IMR-90 (cell line): ENCODE measurements around the gene CTIF. TPM values are rescaled to one million over a fixed set of nuclear protein-coding genes. Genes with fewer than 3 reads are reported as not detected.

Source experiments
- ATAC-seq: fragments of 200-7000 bp; cut with Tn5 transposase; 2 replicates; pipeline ENCODE4 v1.9.1; 2020; ENCODE audit warnings: low read depth, mild to moderate bottlenecking, moderate library complexity
- BruUV-seq: library from RNA; stranded (reverse); fragments of 400-500 nt; replicated peaks from 2 replicates; lab custom pipeline; 2021; lab: Mats Ljungman, UMichigan
- CTCF ChIA-PET: fragments of 300-600 bp; formaldehyde crosslinking; extraction: SDS; loops from one replicate; lab custom pipeline; 2021; ENCODE audit warnings: antibody characterized with exemption; lab: Yijun Ruan, JAX
- POLR2A ChIA-PET: fragments of 300-600 bp; sonication (Branson Sonifier 250); formaldehyde crosslinking; loops from one replicate; lab custom pipeline; 2022; ENCODE audit warnings: antibody characterized with exemption; ENCODE audit not compliant: unreplicated experiment; lab: Charles Lee
- DNase-seq: peaks from one replicate; pipeline ENCODE4 v3.0.0; 2013
- H2AFZ ChIP-seq: replicated peaks from 2 replicates; pipeline ENCODE3; 2013; ENCODE audit warnings: low read length, mild to moderate bottlenecking; ENCODE audit not compliant: poor library complexity
- H2AK5ac ChIP-seq: 2 replicates; pipeline ENCODE4 v1.6.1; 2013; ENCODE audit warnings: low read depth, low read length, inconsistent platforms
- H2AK9ac ChIP-seq: replicated peaks from 2 replicates; pipeline ENCODE3; 2013; ENCODE audit warnings: mild to moderate bottlenecking, low read depth, low read length, moderate library complexity; ENCODE audit not compliant: poor library complexity
- H2BK120ac ChIP-seq: 2 replicates; pipeline ENCODE4 v1.6.1; 2013; ENCODE audit warnings: low read depth, low read length, inconsistent platforms
- H2BK15ac ChIP-seq: 3 replicates; pipeline ENCODE4 v1.6.1; 2013; ENCODE audit warnings: low read depth, low read length, inconsistent platforms
- H2BK20ac ChIP-seq: 2 replicates; pipeline ENCODE4 v1.6.1; 2013; ENCODE audit warnings: low read depth, mild to moderate bottlenecking, inconsistent platforms, low read length, moderate library complexity
- H2BK5ac ChIP-seq: 2 replicates; pipeline ENCODE4 v1.6.1; 2013; ENCODE audit warnings: mild to moderate bottlenecking, low read depth, low read length, inconsistent platforms; ENCODE audit not compliant: poor library complexity, severe bottlenecking
- H3K14ac ChIP-seq: replicated peaks from 2 replicates; pipeline ENCODE4 v1.6.1; 2013; ENCODE audit warnings: low read depth, low read length, inconsistent platforms
- H3K18ac ChIP-seq: 2 replicates; pipeline ENCODE4 v1.6.1; 2013; ENCODE audit warnings: low read depth, low read length, control low read depth
- H3K23ac ChIP-seq: 2 replicates; pipeline ENCODE4 v1.6.1; 2013; ENCODE audit warnings: low read depth, low read length, inconsistent platforms
- H3K27ac ChIP-seq: 2 replicates; pipeline ENCODE4 v1.5.1; 2013; ENCODE audit warnings: mild to moderate bottlenecking, control low read depth, low read length; ENCODE audit not compliant: insufficient read depth
- H3K27me3 ChIP-seq: 2 replicates; pipeline ENCODE4 v1.6.1; 2013; ENCODE audit warnings: low read length; ENCODE audit not compliant: control insufficient read depth, insufficient read depth
- H3K36me3 ChIP-seq: 2 replicates; pipeline ENCODE4 v1.6.1; 2013; ENCODE audit warnings: low read length, mixed read lengths; ENCODE audit not compliant: control insufficient read depth, insufficient read depth
- H3K4ac ChIP-seq: 2 replicates; pipeline ENCODE4 v1.6.1; 2013; ENCODE audit warnings: low read depth, low read length, inconsistent platforms
- H3K4me1 ChIP-seq: 2 replicates; pipeline ENCODE4 v1.6.1; 2013; ENCODE audit warnings: low read length, mixed read lengths; ENCODE audit not compliant: control insufficient read depth, insufficient read depth
- H3K4me2 ChIP-seq: 2 replicates; pipeline ENCODE4 v1.6.1; 2013; ENCODE audit warnings: low read depth, mild to moderate bottlenecking, control low read depth, low read length, moderate library complexity
- H3K4me3 ChIP-seq: 2 replicates; pipeline ENCODE4 v1.5.1; 2013; ENCODE audit warnings: low read depth, mild to moderate bottlenecking, control low read depth, low read length, moderate library complexity; ENCODE audit not compliant: insufficient read depth
- H3K56ac ChIP-seq: 2 replicates; pipeline ENCODE4 v1.6.1; 2013; ENCODE audit warnings: low read length, inconsistent platforms; ENCODE audit not compliant: insufficient read depth; ENCODE audit errors: extremely low read depth
- H3K79me1 ChIP-seq, 2 experiments: 2 replicates each; pipeline ENCODE4 v1.6.1; 2013; ENCODE audit warnings: low read length in 2 of 2, inconsistent platforms in 1 of 2, low read depth in 1 of 2
- H3K9ac ChIP-seq: 2 replicates; pipeline ENCODE4 v1.6.1; 2013; ENCODE audit warnings: low read depth, low read length, control low read depth
- H3K9me1 ChIP-seq: 2 replicates; pipeline ENCODE4 v1.6.1; 2013; ENCODE audit warnings: low read length, inconsistent platforms; ENCODE audit not compliant: insufficient read depth
- H3K9me3 ChIP-seq: 2 replicates; pipeline ENCODE4 v1.6.1; 2013; ENCODE audit warnings: low read length; ENCODE audit not compliant: control insufficient read depth, insufficient read depth
- H4K20me1 ChIP-seq: 2 replicates; pipeline ENCODE4 v1.6.1; 2013; ENCODE audit warnings: low read length, inconsistent platforms; ENCODE audit not compliant: insufficient read depth
- H4K5ac ChIP-seq: 2 replicates; pipeline ENCODE4 v1.6.1; 2013; ENCODE audit warnings: mild to moderate bottlenecking, low read depth, low read length, control low read depth
- H4K8ac ChIP-seq, 2 experiments: 2 replicates each; pipeline ENCODE4 v1.6.1; 2013; ENCODE audit warnings: low read depth in 2 of 2, low read length in 2 of 2, control low read depth in 1 of 2, inconsistent platforms in 1 of 2
- H4K91ac ChIP-seq: 2 replicates; pipeline ENCODE4 v1.6.1; 2013; ENCODE audit warnings: low read depth, low read length, inconsistent platforms; ENCODE audit not compliant: insufficient read depth
- BHLHE40 ChIP-seq: fragments of 150-350 bp; IDR thresholded peaks from 2 replicates; pipeline ENCODE4 v1.6.1; 2016; ENCODE audit warnings: mild to moderate bottlenecking, low read depth, low read length
- FOS ChIP-seq: fragments of 150-350 bp; IDR thresholded peaks from 2 replicates; pipeline ENCODE4 v1.6.1; 2016; ENCODE audit warnings: low read depth, low read length
- MAZ ChIP-seq: IDR thresholded peaks from 2 replicates; pipeline ENCODE4 v1.6.1; 2012; ENCODE audit warnings: low read depth, mild to moderate bottlenecking, low read length, improper control_type of control experiment, moderate library complexity, borderline replicate concordance
- MXI1 ChIP-seq: IDR thresholded peaks from 2 replicates; pipeline ENCODE4 v1.6.1; 2012; ENCODE audit warnings: low read depth, mild to moderate bottlenecking, low read length, moderate library complexity, borderline replicate concordance
- NFE2L2 ChIP-seq: fragments of 150-350 bp; IDR thresholded peaks from 2 replicates; pipeline ENCODE4 v1.6.1; 2016; ENCODE audit warnings: low read depth, mild to moderate bottlenecking, low read length
- RAD21 ChIP-seq: IDR thresholded peaks from 2 replicates; pipeline ENCODE4 v1.6.1; 2012; ENCODE audit warnings: low read length, improper control_type of control experiment
- RCOR1 ChIP-seq: IDR thresholded peaks from 2 replicates; pipeline ENCODE4 v1.6.1; 2012; ENCODE audit warnings: mild to moderate bottlenecking, low read length, improper control_type of control experiment; ENCODE audit not compliant: insufficient replicate concordance
- RFX5 ChIP-seq: IDR thresholded peaks from 2 replicates; pipeline ENCODE4 v1.8.0; 2012; ENCODE audit warnings: low read depth, mild to moderate bottlenecking, low read length, moderate library complexity
- SMC3 ChIP-seq: fragments of 150-350 bp; IDR thresholded peaks from 2 replicates; pipeline ENCODE4 v1.6.1; 2016; ENCODE audit warnings: low read depth, mild to moderate bottlenecking, antibody characterized with exemption, low read length, moderate library complexity
- USF2 ChIP-seq: fragments of 150-350 bp; IDR thresholded peaks from 2 replicates; pipeline ENCODE4 v1.6.1; 2017; ENCODE audit warnings: mild to moderate bottlenecking, antibody characterized with exemption, low read length, low read depth
- WGBS, 2 experiments: methylation state at CpG; one replicate each; pipeline versions ENCODE4 v1.1.5 to v1.1.7; 2013; ENCODE audit warnings: missing lambda C conversion rate in 2 of 2; ENCODE audit not compliant: insufficient read length in 1 of 2; ENCODE audit errors: extremely low coverage in 2 of 2; 5-methylcytosine and 5-hydroxymethylcytosine counted together
- dilution Hi-C: fragments of 300-500 bp; cut with HindIII; formaldehyde crosslinking; loops from one replicate; pipeline ENCODE4 v1.14.3; 2018; ENCODE audit warnings: low sequenced_read_pairs; ENCODE audit not compliant: unreplicated experiment
- in situ Hi-C: fragments of 300-500 bp; cut with MboI; formaldehyde crosslinking; loops from 3 replicates; pipeline ENCODE4 v1.14.3; 2019; ENCODE audit warnings: low sequenced_read_pairs, inconsistent platforms, mixed read lengths
- intact Hi-C: fragments of 100-400 bp; cut with micrococcal nuclease; formaldehyde crosslinking; loops from 2 replicates; pipeline ENCODE4 v1.10.0; 2022
- polyA plus RNA-seq, 3 experiments: library from polyadenylated mRNA; depleted of rRNA; stranded (reverse); fragments of >200 nt; gene quantifications; 2 replicates each; pipeline ENCODE4 v1.2.3, GENCODE V29; 2012; ENCODE audit warnings: low replicate concordance in 1 of 3
- total RNA-seq: library from RNA; depleted of rRNA; stranded (reverse); fragments of >200 nt; gene quantifications from 2 replicates; pipeline ENCODE4 v1.2.3, GENCODE V29; 2012

Gene CTIF
- total and polyA plus RNA-seq, 2 of the 4 experiments (the other 2 are of a cell fraction): 25.1 to 57.0 TPM

DNA sequence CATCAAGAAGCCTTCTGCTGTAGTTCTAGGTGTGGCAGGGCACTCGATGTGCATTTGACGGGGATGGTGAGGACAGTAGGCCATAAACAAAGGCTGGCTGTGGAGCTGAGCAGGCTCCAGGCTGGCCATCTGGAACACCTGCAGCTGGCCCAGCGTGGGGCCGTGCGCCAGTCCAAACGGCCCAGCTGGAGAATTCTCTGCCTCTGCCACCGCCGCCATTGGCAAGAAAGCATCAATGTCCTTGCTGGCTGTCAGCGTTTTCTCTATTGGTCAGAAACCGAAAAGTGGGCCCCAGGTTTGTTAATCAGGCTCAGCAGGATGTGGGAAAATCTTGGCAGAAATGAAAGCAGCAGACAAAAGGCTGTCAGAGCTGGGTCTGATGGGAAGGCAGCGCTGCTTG, 24.0 kb upstream of the CTIF start:
- dilution Hi-C loops: no loop called here
- H2BK15ac ChIP-seq: no peak overlapping the region
- no peak overlapping the region for H4K5ac ChIP-seq
- no peak overlapping the region for H3K9ac ChIP-seq
- no peak overlapping the region for H2BK5ac ChIP-seq
- TF ChIP-seq BHLHE40 (no peak), RFX5 (no peak), NFE2L2 (no peak), RAD21 (no peak), RCOR1 (no peak), MXI1 (no peak), USF2 (no peak), FOS (no peak), MAZ (no peak), SMC3 (no peak)
- H3K27me3 ChIP-seq: peaks cover 24% of the 10 kb centered on the region
- BruUV-seq: no TSS peak
- peak overlapping the region; percentile 3 for H2AK9ac ChIP-seq
- H3K4me1 ChIP-seq: no peaks in the 10 kb centered on the region
- no peak overlapping the region for H2AK5ac ChIP-seq
- no peak overlapping the region for H3K27ac ChIP-seq
- no peak overlapping the region for H3K4me3 ChIP-seq
- no peak overlapping the region for H4K8ac ChIP-seq
- intact Hi-C loops: no loop called here
- 75% methylated on average over 7 of the region's 11 CpGs; no CpG with 5 or more reads in 1 of the 2 experiments for WGBS, 2 experiments
- no peak overlapping the region for H3K4ac ChIP-seq
- no peak overlapping the region for H4K91ac ChIP-seq
- CTCF ChIA-PET: no interaction called here
- H4K20me1 ChIP-seq: no peaks in the 10 kb centered on the region
- POLR2A ChIA-PET: no interaction called here
- H3K23ac ChIP-seq: no peak overlapping the region
- H3K9me1 ChIP-seq: 0 out of 2 replicates have a peak, but pooled peaks cover 4% of the 10 kb centered on the region
- H2BK120ac ChIP-seq: no peak overlapping the region
- in situ Hi-C loops: no loop called here
- H3K9me3 ChIP-seq: no peaks in the 10 kb centered on the region
- no peak overlapping the region for H2BK20ac ChIP-seq
- H3K56ac ChIP-seq: no peak overlapping the region
- no peaks in the 10 kb centered on the region for H3K36me3 ChIP-seq
- H2AFZ ChIP-seq: peak overlapping the region; percentile 49
- no peaks in the 10 kb centered on the region for H3K79me1 ChIP-seq
- H3K18ac ChIP-seq: no peak overlapping the region
- H3K4me2 ChIP-seq: no peak overlapping the region
- ATAC-seq: no peak
- H3K14ac ChIP-seq: no peak overlapping the region
- no peak for DNase-seq
